Measurements from ENCODE around the gene ABCC11.

- TF ChIP-seq CTCF (IDR thresholded peaks at IDR 0.05) (no peak), POLR2AphosphoS5 (IDR thresholded peaks at IDR 0.05) (no peak), POLR2A (IDR thresholded peaks at IDR 0.05) (no peak)
Observed at GRCh38 chr16:48274476-48274875, 27.1 kb upstream of the ABCC11 start.

Data from prostate gland (tissue), 2 donors.